ENCODE measurements around the gene TTC22. TPM values are rescaled to one million over a fixed set of nuclear protein-coding genes. Genes with fewer than 3 reads are reported as not detected.

The TTC22 gene
- total RNA-seq, 1 experiment from 2014 or later, result 0.10 TPM

GRCh38 chr1:54764133-54764921 lies 36.8 kb downstream of the TTC22 start, which contains the start of gene PARS2:
PARS2 (minus strand) TSS chr1:54764523; CDS start chr1:54759161, 5,362 bp downstream.
- H3K27me3 ChIP-seq (ENCODE audit: control insufficient read depth, insufficient read depth, low read length), result no peaks in the 10 kb centered on the region
- no peaks in the 10 kb centered on the region for H3K9me3 ChIP-seq (ENCODE audit: control insufficient read depth, insufficient read depth, low read depth, low read length)
- BruUV-seq (replicated peaks), result no TSS peak
- POLR2A ChIA-PET, result no interaction called here
- TF ChIP-seq REST (IDR thresholded peaks at IDR 0.05; ENCODE audit: insufficient read depth in 1 of 2, low read depth in 2 of 2, low read length in 1 of 2) (no peak), CTCF (IDR thresholded peaks at IDR 0.05) (no peak), SIN3A (IDR thresholded peaks at IDR 0.05; ENCODE audit: borderline replicate concordance, insufficient read depth, low read depth, low read length) (0 out of 2 replicates have a peak, but pooled peaks have one; percentile 83), TCF7L2 (IDR thresholded peaks at IDR 0.05; ENCODE audit: low read depth, low read length) (no peak), POLR2AphosphoS5 (IDR thresholded peaks at IDR 0.05; ENCODE audit: low read depth, low read length) (peak; percentile 88)
- H3K4me1 ChIP-seq (ENCODE audit: control insufficient read depth, insufficient read depth, low read length), result peaks cover 3% of the 10 kb centered on the region; the same call in 1 of the 2 replicates
- in situ Hi-C loops (cut with HindIII; ENCODE audit: low pct_unique_long_range_greater_than_20kb, low sequenced_read_pairs) (no loop called here), intact Hi-C loops (cut with micrococcal nuclease; ENCODE audit: unreplicated experiment) (no loop called here)
- peak within 1 kb of the TSS; percentile 92 for H3K27ac ChIP-seq (ENCODE audit: low read length)
- CTCF ChIA-PET, result interaction anchor here (0.5 kb wide), 1 partner anchor 582 kb away, joined by 4 read pairs; no protein-coding TSS in a partner anchor
- peaks cover 2% of the 10 kb centered on the region; the same call in 1 of the 2 replicates for H3K36me3 ChIP-seq (ENCODE audit: control insufficient read depth, insufficient read depth, low read length)
- DNase-seq (ENCODE audit: low read depth, low spot score) (peak; percentile 99), ATAC-seq (peak; percentile 98)
- peak within 1 kb of the TSS; percentile 76 to 100 for H3K4me3 ChIP-seq (ENCODE audit: low read depth in 2 of 2, low read length in 2 of 2)

GRCh38 chr1:54763816-54764132 lies 37.3 kb downstream of the TTC22 start:
- H3K9me3 ChIP-seq (ENCODE audit: control insufficient read depth, insufficient read depth, low read depth, low read length), result no peaks in the 10 kb centered on the region
- peak overlapping the region; percentile 92 for H3K27ac ChIP-seq (ENCODE audit: low read length)
- ATAC-seq (no peak; the same call in 1 of the 2 replicates), DNase-seq (ENCODE audit: low read depth, low spot score) (no peak)
- in situ Hi-C loops (cut with HindIII; ENCODE audit: low pct_unique_long_range_greater_than_20kb, low sequenced_read_pairs) (no loop called here), intact Hi-C loops (cut with micrococcal nuclease; ENCODE audit: unreplicated experiment) (no loop called here)
- peak overlapping the region; percentile 76 to 100 for H3K4me3 ChIP-seq (ENCODE audit: low read depth in 2 of 2, low read length in 2 of 2)
- peaks cover 2% of the 10 kb centered on the region; the same call in 1 of the 2 replicates for H3K36me3 ChIP-seq (ENCODE audit: control insufficient read depth, insufficient read depth, low read length)
- TSS peak; percentile 94 for BruUV-seq (replicated peaks)
- H3K27me3 ChIP-seq (ENCODE audit: control insufficient read depth, insufficient read depth, low read length), result no peaks in the 10 kb centered on the region
- peaks cover 3% of the 10 kb centered on the region; the same call in 1 of the 2 replicates for H3K4me1 ChIP-seq (ENCODE audit: control insufficient read depth, insufficient read depth, low read length)
- ChIA-PET CTCF (no interaction called here), POLR2A (no interaction called here)
- TF ChIP-seq CTCF (IDR thresholded peaks at IDR 0.05) (no peak), REST (IDR thresholded peaks at IDR 0.05; ENCODE audit: insufficient read depth in 1 of 2, low read depth in 2 of 2, low read length in 1 of 2) (no peak)

All from Panc1 (cell line).